Measurements from ENCODE around the gene CYP1A1.
"Not testable (repeated sequence)": the region's sequence is repeated elsewhere in the genome, so short reads cannot be mapped to it uniquely, and the experiment has no call there.

CYP1A1 gene

GRCh38 chr15:74752531-74752930 is 27.2 kb upstream of the CYP1A1 start:
- no peak overlapping the region for H3K4me3 ChIP-seq (replicated peaks; ENCODE audit: low read depth, low read length)
- TF ChIP-seq, protein P1, sequence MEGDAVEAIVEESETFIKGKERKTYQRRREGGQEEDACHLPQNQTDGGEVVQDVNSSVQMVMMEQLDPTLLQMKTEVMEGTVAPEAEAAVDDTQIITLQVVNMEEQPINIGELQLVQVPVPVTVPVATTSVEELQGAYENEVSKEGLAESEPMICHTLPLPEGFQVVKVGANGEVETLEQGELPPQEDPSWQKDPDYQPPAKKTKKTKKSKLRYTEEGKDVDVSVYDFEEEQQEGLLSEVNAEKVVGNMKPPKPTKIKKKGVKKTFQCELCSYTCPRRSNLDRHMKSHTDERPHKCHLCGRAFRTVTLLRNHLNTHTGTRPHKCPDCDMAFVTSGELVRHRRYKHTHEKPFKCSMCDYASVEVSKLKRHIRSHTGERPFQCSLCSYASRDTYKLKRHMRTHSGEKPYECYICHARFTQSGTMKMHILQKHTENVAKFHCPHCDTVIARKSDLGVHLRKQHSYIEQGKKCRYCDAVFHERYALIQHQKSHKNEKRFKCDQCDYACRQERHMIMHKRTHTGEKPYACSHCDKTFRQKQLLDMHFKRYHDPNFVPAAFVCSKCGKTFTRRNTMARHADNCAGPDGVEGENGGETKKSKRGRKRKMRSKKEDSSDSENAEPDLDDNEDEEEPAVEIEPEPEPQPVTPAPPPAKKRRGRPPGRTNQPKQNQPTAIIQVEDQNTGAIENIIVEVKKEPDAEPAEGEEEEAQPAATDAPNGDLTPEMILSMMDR (IDR thresholded peaks at IDR 0.05; ENCODE audit: low read length, missing control alignments): no peak
- peak; percentile 41 for DNase-seq (ENCODE audit: low read depth)

DNA sequence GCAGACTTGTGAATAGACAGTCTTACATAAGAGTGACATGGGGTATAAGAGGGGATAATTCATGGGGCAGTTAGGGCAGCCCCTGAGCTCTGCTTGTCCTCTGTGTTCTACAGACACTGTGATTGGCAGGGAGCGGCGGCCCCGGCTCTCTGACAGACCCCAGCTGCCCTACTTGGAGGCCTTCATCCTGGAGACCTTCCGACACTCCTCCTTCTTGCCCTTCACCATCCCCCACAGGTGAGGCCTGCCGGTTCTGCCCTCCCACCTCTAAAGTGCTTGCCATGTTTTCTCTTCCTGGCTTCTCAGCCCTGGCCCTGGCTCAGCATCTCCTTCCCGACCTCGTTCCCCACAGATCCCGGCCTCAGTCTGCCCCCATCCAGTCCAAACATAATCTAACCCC is 26.7 kb upstream of the CYP1A1 start:
- TF ChIP-seq, protein P1 (IDR thresholded peaks at IDR 0.05; ENCODE audit: low read length, missing control alignments): no peak
- no peak for DNase-seq (ENCODE audit: low read depth)
- H3K4me3 ChIP-seq (replicated peaks; ENCODE audit: low read depth, low read length): no peak overlapping the region

DNA sequence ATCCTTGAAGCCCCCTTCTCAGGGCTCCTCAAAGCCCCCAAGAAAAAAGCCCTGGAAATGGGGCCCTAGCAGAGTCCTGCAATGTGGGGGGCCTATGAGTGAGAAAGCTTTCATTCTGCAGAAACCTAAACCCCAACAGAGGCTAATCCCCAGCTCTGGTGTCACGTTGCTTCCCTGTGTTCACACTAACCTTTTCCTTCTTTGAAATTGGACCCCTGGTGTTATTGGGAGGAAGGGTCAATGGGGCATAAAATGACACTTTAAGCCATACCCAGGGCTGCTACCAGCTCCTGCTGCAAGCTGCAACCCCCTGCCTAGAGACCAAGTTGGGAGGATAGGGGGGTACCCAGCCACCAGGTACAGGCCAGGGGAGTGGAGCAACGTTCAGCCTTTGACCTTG is 25.4 kb upstream of the CYP1A1 start:
- DNase-seq (ENCODE audit: low read depth): no peak
- H3K4me3 ChIP-seq (replicated peaks; ENCODE audit: low read depth, low read length): no peak overlapping the region
- TF ChIP-seq, protein P1 (IDR thresholded peaks at IDR 0.05; ENCODE audit: low read length, missing control alignments): no peak

- no peak for DNase-seq (ENCODE audit: low read depth)
- TF ChIP-seq, protein P1 (IDR thresholded peaks at IDR 0.05; ENCODE audit: low read length, missing control alignments): no peak
- no peak overlapping the region for H3K4me3 ChIP-seq (replicated peaks; ENCODE audit: low read depth, low read length)
Observed at GRCh38 chr15:74749832-74750231, 24.5 kb upstream of the CYP1A1 start.

GRCh38 chr15:74748322-74748946 is 23.1 kb upstream of the CYP1A1 start, which contains the start of gene CYP1A2:
TSS of gene CYP1A2 (plus strand) at chr15:74748845. CDS start at chr15:74749739, 894 bp downstream.
- no peak within 1 kb of the TSS for H3K4me3 ChIP-seq (replicated peaks; ENCODE audit: low read depth, low read length)
- no peak for DNase-seq (ENCODE audit: low read depth)
- TF ChIP-seq, protein P1 (IDR thresholded peaks at IDR 0.05; ENCODE audit: low read length, missing control alignments): no peak

DNA sequence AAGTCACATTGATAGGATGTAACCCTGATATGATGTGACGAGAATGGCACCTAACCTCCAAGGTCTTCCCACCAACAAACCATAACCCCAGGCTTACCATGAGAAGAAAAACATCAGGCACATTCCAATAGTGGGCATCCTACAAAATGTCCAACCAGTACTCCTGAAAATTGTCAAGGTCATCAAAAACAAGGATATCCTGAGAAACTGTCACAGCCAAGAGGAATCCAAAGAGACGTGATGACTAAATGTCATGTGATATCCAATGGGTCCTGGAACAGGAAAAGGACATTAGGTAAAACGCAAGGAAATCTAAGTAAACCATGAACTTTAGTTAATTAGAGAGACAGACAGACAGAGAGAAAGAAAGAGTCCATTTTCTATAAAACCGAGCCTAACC is 21.1 kb upstream of the CYP1A1 start:
- H3K4me3 ChIP-seq (replicated peaks; ENCODE audit: low read depth, low read length): no peak overlapping the region
- TF ChIP-seq, protein P1 (IDR thresholded peaks at IDR 0.05; ENCODE audit: low read length, missing control alignments): no peak
- no peak for DNase-seq (ENCODE audit: low read depth)

DNA sequence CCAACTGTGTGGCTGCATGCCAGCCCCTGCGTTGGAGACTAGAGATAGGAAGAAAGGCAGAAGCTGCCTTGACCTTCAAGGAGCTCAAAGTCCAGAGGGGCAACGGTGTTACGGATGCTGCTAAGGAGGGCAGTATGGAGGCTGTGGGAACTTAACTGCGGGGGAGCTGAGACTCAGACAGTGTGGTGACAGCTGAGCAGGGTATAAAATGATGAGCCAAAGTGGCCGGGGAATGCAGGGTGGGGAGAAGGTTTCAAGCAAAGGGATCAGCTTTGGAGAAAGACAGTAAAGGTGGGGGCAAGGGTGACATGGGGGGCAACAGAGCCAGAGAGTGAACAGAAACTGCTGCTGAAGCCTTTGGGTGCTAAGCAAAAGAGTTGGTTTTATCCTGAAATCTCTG is 17.1 kb upstream of the CYP1A1 start:
- H3K4me3 ChIP-seq (replicated peaks; ENCODE audit: low read depth, low read length): no peak overlapping the region
- DNase-seq (ENCODE audit: low read depth): no peak
- TF ChIP-seq, protein P1 (IDR thresholded peaks at IDR 0.05; ENCODE audit: low read length, missing control alignments): no peak

DNA sequence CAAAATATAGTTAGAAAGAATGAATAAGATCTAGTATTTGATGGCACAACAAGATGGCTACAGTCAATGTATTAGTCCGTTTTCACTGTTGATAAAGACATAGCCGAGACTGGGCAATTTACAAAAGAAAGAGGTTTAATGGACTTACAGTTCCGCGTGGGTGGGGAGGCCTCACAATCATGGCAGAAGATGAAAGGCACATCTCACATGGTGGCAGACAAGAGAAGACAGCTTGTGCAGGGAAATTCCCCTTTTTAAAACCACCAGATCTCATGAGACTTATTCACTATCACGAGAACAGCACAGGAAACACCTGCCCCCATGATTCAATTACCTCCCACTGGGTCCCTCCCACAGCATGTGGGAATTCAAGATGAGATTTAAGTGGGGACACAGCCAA is 12.9 kb upstream of the CYP1A1 start:
- not testable (repeated sequence) for DNase-seq (ENCODE audit: low read depth); H3K4me3 ChIP-seq (replicated peaks; ENCODE audit: low read depth, low read length)
